Stimulated activated CD8-positive, alpha-beta memory T cell treated with anti-CD3 and anti-CD28 coated beads, Interleukin-4, amount 100 ng/mL, for 1 hour (primary cell): ENCODE results near the gene ATG4D.
"Not testable (repeated sequence)": the region's sequence is repeated elsewhere in the genome, so short reads cannot be mapped to it uniquely, and the experiment has no call there.

Experiments
- DNase-seq, 2 donors: peaks; one replicate each; pipeline ENCODE4 v3.0.0-alpha.2; 2020; ENCODE audit warnings: low read depth in 2 of 2, low spot score in 1 of 2

The ATG4D gene

GRCh38 chr19:10518444-10519361 lies 25.0 kb upstream of the ATG4D start:
- DNase-seq, result no peak

- DNase-seq, result no peak
Measured at GRCh38 chr19:10519421-10519820, 24.3 kb upstream of the ATG4D start.

- no peak for DNase-seq
Measured at GRCh38 chr19:10520652-10521318, 22.9 kb upstream of the ATG4D start.

- DNase-seq, result no peak
Measured at GRCh38 chr19:10521461-10522171, 22.1 kb upstream of the ATG4D start.

GRCh38 chr19:10523135-10523636 lies 20.5 kb upstream of the ATG4D start:
- no peak for DNase-seq

- DNase-seq, result no peak
Measured at GRCh38 chr19:10525636-10526035, 18.1 kb upstream of the ATG4D start.

GRCh38 chr19:10526887-10527286 lies 16.8 kb upstream of the ATG4D start:
- DNase-seq, result not testable (repeated sequence)

- no peak for DNase-seq
Measured at GRCh38 chr19:10532457-10532856, 11.2 kb upstream of the ATG4D start.

- no peak for DNase-seq
Measured at GRCh38 chr19:10533646-10534386, 9.9 kb upstream of the ATG4D start.

- DNase-seq, result no peak
Measured at GRCh38 chr19:10535613-10536012, 8.1 kb upstream of the ATG4D start.

- DNase-seq, result no peak
Measured at GRCh38 chr19:10537668-10538067, 6.0 kb upstream of the ATG4D start.

GRCh38 chr19:10538204-10538983 lies 5.3 kb upstream of the ATG4D start:
- DNase-seq, result no peak

GRCh38 chr19:10539016-10539415 lies 4.7 kb upstream of the ATG4D start:
- not testable (repeated sequence) for DNase-seq

GRCh38 chr19:10543059-10543419 lies 665 bp upstream of the ATG4D start:
- DNase-seq, result no peak

GRCh38 chr19:10544242-10544752 lies 593 bp downstream of the ATG4D start:
- DNase-seq, result no peak

- no peak for DNase-seq
Measured at GRCh38 chr19:10544753-10545251, 1.1 kb downstream of the ATG4D start.

GRCh38 chr19:10546817-10547216 lies 3.1 kb downstream of the ATG4D start:
- DNase-seq, result no peak

GRCh38 chr19:10548746-10549276 lies 5.1 kb downstream of the ATG4D start:
- no peak for DNase-seq

GRCh38 chr19:10549733-10550132 lies 6.0 kb downstream of the ATG4D start:
- DNase-seq, result no peak
